ENCODE data around the gene BCKDK.
"Not testable (repeated sequence)": the region's sequence is repeated elsewhere in the genome, so short reads cannot be mapped to it uniquely, and the experiment has no call there.

The BCKDK gene

DNA sequence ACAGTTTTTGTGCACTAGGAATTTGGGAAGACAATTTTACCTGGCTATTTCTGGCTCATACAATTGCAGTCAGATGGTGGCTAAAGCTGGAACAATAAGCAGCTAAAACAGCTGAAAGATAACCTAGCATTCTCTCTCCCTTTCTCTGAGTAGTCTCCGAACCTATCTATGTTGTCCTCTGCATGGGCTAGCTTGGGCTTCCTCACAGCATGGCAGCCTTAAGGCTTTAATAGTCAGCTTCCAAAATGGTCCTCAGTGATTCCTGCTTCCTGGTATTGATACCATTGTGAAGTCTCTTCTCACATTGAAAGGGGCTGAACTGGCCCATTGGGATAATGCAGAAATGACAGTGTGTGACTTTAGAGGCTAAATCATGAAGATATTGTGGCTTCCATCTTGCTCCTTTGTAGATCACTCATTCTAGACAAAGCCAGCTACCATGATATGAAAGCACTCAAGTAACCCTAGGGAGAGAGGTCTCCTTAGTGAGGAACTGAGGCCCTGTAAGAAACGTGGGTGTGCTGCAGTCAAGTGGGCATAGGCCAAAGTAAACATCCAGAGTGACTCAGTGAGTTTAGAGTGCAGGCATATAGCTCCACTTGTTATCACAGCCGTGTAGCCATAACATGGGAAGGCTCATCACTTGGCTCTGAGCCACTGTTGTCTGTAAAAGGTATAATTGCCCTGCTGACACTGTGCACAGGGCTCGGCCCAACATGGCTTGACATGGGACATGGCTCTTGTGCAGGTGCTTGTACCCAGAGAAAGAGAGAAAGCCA, 8.1 kb upstream of the BCKDK start:
- no peak for DNase-seq (ENCODE audit: low read depth)

DNA sequence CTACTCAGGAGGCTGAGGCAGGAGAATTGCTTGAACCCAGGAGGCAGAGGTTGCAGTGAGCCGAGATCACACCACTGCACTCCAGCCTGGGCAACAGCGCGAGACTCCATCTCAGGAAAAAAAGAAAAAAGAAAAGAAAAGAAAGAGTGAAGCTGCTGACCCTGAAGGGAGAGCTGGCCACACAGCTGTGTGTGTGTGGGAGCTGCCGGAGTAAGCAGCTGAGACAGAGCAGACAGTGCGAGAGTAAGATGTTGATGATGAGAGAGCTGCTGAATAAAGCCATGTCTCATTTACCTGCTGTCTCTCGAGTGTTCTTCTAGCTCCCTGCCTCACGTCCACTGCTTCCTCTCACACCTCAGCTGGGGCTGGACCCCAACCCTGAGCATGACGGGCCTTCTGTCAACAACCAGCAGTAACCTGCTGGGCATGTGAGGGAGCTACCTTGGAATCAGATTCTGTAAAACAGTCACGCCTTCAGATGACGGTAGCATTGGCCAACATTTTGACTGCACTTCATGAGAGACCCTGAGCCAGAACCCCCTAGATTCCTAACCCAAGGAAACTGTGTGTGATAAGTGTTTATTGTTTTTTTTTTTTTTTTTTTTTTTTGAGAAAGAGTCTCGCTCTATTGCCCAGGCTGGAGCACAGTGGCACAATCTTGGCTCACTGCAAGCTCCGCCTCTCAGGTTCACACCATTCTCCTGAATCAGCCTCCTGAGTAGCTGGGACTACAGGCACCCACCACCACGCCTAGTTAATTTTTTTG, 7.1 kb upstream of the BCKDK start:
- DNase-seq (ENCODE audit: low read depth): not testable (repeated sequence)

DNA sequence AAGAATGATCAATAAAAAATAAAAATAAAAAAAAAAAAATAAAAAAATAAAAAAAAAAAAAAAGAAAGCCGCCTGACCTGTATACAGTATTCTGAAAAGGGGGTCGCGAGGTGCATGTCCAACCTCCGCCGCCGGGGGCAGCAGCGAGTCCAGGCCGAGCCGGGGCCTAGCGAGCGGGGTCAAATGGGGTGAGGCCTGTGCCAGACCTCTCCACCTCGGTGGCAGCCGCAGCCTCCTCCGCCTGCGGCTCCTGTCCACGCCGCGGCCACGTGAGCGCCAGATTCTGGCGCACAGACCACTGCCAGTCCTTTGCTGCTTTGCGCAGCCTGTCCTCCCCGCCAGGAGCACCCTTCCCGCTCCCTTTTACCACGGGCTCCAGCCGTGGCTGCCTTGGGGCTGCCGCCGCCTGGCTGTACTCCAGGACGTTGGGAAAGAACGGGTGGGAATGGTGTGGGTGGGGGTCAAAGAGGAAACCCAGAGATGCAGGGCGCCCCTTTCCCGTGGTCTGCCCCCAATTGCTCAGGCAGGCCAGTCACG, 2.4 kb upstream of the BCKDK start:
- DNase-seq (ENCODE audit: low read depth): no peak

DNA sequence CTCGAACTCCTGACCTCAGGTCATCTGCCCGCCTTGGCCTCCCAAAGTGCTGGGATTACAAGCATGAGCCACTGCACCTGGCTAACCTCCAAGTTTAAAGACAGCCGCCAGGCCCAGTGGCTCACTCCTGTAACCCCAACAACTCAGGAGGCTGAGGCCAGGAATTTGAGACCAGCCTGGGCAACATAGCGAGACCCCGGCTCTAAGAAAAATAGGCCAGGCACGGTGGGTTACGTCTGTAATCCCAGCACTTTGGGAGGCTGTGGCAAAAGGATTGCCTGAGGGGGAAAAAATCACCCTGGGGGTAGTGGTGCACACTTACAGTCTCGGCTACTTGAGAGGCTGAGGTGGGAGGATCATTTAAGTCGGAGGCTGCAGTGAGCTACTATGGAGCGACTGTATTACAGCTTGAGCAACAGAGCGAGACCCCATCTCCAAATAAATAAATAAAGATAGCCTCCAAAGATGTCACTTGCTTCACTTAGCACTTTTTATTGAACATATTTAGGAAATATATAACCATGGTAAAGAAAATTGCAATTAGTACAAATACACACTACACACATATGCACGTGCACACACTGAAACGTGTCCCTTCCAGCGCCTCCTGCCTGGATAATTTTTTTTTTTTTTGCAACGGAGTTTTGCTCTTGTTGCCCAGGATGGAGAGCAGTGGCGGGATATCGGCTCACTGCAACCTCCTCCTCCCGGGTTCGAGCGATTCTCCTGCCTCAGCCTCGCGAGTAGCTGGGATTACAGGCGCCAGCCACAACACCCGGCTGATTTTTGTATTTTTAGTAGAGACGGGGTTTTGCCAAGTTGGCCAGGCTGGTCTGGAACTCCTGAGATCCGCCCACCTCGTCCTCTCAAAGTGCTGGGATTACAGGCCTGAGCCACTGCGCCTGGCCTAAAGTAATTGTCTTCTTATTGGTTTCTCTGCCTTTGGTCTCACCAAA, 1.4 kb upstream of the BCKDK start:
- DNase-seq (ENCODE audit: low read depth): no peak

DNA sequence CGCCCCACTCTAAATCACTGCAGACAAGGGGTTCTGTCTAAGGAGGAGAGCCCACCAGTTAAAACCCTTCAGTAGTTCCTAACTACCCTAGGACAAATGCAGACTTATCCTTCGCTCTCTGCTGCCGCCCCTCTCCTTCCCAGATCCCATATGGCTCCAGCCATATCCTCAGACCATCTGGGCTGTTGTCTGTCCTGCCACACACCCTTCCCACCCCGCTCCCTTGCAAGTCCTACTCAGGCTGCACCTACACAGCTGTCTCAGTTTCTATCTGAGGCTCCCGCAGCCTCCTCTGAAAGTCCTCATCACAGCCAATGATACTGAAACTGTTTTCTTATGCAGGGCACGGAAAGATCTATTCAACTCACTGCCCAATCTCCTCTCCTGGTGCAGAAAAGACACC, 720 bp upstream of the BCKDK start:
- DNase-seq (ENCODE audit: low read depth): no peak

DNA sequence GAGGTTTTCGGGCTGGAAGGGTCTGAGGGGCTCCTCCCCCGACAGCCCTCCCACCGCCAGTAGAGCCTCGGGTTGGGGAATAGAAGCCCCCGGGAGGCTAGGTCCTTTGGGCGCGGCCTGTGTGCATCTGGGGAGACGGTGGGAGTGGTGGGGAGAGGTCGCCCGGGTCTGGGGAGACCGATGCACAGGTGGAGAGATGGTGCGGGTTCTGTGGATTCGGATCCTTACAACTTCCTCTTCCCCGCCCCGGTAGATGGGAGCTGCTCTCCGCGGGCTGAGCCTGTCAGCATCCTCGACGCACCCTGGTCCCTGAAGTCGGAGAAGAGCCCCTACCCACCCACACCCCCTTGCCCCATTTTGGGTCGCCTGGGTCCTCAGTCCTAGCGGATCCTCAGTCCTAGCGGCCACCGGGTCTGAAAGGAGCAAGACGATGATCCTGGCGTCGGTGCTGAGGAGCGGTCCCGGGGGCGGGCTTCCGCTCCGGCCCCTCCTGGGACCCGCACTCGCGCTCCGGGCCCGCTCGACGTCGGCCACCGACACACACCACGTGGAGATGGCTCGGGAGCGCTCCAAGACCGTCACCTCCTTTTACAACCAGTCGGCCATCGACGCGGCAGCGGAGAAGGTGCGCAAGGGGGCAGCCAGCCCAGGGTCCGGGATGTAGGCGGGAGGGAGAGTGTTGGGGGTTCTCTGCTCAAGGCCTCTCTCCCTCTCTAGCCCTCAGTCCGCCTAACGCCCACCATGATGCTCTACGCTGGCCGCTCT, 790 bp downstream of the BCKDK start:
- no peak for DNase-seq (ENCODE audit: low read depth)

DNA sequence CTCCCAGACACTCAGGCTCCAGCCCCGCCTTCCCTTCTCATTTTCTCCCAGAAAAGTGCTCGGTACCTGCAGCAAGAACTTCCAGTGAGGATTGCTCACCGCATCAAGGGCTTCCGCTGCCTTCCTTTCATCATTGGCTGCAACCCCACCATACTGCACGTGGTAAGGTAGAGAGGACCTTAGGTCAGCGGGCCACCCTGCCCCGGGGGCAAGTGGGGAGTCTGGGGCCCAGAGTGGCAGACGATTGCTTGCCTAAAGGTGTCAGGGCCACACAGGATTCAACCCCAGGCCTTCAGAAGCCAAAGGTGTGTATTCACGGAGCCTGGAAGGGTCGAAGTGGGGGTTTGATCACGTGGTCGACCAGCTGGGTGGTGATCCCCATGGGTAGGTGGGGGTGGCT, 1.4 kb downstream of the BCKDK start:
- no peak for DNase-seq (ENCODE audit: low read depth)

DNA sequence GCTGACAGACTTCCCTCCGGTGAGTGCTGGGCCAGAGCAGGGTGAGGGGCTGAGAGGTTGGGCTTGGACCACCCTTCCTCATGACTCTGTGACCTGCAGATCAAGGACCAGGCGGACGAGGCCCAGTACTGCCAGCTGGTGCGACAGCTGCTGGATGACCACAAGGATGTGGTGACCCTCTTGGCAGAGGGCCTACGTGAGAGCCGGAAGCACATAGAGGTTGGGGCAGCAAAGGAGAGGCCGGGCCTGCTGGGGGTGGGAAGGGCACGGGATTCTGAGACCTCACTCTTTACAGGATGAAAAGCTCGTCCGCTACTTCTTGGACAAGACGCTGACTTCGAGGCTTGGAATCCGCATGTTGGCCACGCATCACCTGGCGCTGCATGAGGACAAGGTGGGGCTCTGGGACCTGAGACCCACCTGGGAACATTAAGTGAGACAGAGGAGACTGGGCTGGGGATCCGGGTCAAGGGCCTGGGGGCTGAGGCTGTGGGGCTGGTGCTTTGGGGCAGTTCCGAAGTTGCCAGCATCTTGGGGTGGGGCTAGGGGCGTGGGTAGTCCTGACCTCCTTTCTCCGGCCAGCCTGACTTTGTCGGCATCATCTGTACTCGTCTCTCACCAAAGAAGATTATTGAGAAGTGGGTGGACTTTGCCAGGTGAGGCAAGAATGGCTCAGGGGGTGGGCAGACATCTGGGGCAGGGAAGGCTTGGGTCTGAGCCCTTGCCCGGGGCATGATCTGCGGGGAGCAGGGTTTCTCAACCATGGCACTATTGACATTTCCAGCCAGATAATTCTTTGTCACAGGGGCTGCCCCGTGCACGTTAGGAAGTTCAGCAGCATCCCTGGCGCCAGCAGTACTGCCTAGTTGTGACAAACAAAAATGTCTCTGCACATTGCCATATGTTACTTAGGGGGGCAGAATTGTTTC, 2.2 kb downstream of the BCKDK start:
- no peak for DNase-seq (ENCODE audit: low read depth)

DNA sequence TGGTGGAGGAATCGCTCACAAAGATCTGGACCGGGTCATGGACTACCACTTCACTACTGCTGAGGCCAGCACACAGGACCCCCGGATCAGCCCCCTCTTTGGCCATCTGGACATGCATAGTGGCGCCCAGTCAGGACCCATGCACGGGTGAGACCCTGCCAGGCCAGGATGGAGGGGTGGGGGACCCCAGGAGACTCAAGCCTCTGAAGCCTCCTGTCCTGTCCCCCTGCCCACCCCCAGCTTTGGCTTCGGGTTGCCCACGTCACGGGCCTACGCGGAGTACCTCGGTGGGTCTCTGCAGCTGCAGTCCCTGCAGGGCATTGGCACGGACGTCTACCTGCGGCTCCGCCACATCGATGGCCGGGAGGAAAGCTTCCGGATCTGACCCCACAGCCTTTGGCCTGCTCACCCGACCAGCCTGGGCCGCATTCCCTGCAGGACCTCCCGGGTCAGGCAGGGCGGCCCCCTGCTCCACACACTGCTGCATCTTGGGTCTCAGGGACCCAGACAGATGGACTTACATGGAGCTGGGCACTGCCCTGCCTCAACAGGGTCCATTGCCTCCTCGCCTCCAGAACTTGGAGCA, 3.8 kb downstream of the BCKDK start:
- DNase-seq (ENCODE audit: low read depth): no peak

DNA sequence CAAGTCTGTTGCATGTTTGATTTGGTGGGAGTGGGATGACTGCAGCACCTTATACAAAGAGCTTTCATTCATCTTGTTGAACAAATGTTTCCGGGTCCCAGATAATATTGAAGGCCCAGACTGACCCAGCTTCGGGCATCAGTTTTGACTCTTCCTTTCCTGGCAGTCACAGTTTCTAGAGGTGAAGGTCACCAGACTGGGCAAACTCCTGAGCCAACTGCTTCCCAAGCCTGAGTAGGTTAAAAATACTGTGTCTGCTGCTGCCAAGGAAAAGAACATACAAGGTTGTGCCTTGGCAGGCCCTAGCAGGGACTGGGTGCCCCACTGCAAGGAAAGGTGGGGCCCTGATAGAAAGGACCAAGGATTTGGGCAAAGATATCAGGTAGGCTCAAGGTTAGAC, 4.5 kb downstream of the BCKDK start:
- no peak for DNase-seq (ENCODE audit: low read depth)

DNA sequence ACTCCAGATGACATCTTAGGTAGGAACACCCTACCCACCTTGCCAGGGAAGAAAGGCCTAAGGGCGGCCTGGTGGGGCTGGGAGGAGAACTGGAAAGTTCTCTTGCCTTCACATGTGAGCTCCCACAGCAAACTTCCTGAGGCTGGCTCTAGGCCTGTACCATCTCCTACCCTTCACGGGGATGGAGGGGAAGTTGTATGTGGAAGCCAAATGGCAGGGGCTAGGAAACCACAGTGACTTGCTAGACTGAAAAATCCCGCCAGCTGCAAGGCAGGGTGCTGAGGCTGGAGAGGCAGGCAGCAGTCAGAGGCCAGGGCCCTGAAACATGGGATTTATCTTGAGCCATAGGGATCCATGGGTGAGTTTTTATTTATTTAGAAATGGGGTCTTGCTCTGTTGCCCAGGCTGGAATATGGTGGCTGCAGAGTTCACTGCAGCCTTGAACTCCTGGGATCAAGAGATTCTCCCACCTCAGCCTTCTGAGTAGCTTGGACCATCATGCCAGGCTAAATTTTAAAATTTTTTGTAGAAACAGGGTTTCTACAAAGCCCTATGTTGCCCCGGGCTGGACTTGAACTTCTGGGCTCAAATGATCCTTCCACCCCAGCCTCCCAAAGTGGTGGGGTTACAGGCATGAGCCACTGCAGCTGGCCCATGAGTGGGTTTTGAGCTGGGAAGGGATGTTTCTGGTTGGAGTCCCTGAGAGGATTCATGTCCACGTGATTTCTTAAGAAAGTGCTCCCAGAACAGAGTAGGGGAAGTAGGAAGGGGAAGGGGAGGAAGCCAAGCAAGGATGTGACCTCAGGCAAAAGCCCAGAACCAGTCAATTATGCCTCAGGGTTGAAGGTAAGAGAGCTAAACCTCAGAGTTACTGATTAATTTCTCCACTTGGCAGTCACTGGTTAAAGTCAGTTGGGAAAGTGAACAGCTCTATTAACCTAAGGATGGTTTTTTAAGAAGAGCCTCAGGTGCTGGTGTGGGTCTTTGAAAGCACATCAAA, 5.2 kb downstream of the BCKDK start:
- DNase-seq (ENCODE audit: low read depth): no peak

DNA sequence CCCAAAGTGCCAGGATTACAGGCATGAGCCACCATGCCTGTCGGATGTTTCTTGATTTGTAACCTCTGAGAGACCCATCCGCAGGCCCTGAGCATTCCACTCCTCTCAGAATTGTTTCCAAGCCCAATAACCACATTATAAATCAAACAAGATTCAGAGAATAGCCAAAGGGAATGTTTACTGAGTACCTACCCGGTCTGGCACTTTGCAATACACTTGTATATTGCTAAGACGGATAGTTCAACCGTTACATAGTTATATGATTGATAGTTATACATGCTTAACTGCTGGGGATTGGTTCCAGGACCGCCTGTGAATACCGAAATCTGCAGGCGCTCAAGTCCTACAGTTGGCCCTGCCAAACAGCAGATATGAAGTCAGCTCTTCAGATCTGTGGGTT, 6.3 kb downstream of the BCKDK start:
- DNase-seq (ENCODE audit: low read depth): no peak

DNA sequence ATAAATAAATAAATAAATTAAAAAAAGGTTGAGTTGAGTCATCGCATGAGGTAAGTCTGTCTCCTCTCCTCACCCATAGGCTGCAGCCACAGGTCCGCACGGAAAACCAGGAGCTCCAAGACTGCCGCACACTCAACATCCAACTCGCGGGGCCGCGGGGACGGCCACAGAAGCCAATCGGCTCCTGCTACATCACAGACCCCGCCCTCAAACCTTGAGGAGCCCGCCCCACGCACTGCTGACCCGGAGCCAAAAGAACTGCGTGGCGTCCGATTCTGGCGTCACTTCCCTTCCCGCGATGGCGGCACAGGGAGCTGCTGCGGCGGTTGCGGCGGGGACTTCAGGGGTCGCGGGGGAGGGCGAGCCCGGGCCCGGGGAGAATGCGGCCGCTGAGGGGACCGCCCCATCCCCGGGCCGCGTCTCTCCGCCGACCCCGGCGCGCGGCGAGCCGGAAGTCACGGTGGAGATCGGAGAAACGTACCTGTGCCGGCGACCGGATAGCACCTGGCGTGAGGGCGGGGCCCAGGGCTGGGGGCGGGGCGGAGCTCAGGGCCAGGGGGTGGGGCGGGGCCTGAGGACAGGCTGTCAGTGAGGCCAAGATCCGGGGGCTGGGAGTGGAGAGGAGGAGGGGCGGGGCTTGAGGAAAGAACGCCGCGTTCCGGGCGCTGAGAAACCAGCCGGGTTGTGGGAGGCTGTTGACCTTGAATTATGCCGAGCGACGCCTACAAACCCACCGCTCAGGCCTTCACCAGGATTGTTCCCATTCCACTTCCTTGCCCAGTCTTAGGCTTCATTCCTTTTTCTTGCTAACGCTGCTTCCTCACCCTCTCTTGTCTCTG, 9.4 kb downstream of the BCKDK start, which contains the start of gene KAT8:
KAT8 (plus strand) TSS at position 281 of the 839 bp plus-strand sequence; CDS start at position 299, 18 bp downstream.
- peak; percentile 91 for DNase-seq (ENCODE audit: low read depth)

DNA sequence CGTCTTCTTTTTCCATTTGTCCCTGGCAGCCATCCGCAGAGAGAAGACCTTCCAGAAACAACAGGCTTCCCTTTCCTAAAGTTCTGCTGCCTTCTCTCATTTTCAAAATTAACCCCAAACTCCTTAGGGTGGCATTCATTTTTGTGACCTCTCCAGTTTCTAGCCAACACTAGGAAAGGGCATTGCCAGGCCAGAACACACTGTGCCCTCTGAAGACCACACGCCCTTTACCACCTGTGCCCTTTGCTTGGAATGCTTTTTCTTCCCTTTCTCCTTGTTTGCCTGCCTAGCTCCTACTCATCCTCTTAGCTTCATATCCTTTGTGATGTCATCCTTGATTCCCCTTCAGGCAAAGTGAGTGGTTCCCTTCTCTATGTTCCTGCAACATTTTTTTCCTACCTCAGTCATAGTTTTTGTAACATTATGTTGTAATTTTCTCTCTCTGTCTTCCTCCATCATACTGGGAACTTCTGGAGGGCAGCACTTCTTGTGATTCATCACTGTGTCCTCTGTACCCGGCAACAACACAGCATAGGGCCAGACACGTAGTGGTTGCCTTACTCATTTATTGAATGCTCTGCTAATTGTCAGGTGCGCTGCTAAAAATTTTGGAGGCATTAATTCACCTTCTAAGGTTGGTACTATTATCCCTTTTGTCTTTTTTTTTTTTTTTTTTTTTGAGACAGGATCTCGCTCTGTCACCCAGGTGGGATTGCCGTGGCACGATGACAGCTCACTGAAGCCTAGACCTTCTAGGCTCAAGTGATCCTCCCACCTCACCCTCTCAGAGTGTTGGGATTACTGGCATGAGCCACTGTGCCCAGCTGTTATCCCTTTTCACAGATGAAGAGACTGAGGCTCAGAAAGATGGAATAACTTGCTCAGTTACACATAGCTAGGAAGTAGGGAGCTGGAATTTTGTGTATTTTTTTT, 10.3 kb downstream of the BCKDK start:
- peak; percentile 55 for DNase-seq (ENCODE audit: low read depth)

DNA sequence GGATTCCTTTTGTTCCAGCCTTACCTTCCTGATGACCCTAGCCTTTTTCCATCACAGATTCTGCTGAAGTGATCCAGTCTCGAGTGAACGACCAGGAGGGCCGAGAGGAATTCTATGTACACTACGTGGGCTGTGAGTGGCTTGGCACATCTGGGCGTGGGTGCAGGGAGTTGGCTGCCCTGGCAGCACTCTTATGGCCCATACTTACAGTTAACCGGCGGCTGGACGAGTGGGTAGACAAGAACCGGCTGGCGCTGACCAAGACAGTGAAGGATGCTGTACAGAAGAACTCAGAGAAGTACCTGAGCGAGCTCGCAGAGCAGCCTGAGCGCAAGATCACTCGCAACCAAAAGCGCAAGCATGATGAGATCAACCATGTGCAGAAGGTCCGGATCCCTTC, 11.9 kb downstream of the BCKDK start:
- no peak for DNase-seq (ENCODE audit: low read depth)

DNA sequence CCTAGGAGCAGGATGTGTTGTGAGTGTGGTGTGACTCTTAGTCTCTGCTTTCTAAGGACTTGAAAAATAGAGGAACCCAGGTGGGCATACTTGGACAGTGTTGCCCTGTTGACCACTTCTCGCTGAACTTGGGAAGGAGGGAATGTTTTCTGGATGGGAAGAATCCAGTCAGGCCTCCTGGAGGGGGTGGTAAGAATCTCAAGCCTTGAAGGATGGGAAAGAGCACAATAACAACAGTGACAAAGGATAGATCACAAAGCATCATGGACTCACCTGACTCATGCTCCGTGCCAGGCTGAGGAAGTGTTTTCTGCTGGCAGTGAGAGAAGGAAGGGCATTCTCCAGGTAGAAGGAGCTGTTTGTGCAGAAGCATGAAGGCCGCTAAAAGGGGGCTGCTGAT, 17.7 kb downstream of the BCKDK start:
- no peak for DNase-seq (ENCODE audit: low read depth)
